ENCODE data around the gene BMAL2.

Gene BMAL2

DNA sequence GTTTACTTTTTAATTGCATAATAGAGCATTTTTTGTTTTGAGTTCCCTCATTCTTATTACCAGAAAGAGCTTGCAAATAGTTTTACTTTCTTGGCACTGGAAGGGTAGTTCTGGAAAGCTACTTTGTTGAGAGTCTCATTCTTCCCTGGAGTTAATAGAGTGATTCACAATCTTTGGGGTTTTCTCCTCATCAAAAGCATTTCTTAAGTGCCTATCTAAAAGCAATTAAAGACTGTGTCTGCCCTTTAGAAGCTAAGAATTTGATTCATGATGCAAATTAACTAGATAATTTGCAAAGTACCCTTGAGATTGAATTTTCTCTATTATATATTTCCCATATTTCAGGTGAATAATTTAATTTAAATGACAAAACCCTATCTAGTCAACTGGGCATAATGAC lies 8.1 kb upstream of the BMAL2 start:
- DNase-seq = no peak

GRCh38 chr12:27330846-27331245 lies 1.8 kb upstream of the BMAL2 start:
- no peak for DNase-seq

DNA sequence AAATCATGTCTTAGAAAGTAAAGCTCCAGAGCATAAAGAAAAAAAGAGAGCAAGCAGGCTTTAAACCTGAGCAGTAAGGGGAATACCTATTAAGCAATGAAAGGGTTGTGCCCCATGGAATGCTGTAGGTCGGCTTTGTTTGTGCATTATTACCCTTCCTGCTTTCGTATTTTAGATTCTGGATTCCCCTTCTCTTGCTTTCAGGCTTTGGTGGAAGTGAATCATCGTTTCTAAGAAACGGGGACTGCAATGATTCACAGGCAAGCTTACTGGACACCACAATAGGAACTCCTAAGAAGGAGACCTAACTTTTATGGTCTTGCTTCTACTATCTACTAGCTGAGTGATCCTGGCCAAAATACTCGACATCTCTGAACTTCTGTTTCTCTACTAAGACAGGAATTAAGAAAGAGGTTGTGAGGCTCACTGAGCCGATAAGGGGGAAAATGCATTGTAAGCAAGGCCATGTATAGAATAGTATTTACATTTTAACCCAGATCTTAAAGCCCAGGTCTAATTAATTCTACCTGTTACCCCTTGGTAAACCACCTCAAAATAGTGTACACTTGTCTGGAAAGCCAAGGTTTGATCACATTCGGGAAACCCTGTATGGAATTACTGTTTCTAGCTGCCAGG lies 1.2 kb upstream of the BMAL2 start:
- DNase-seq = no peak

- no peak for DNase-seq
Measured at GRCh38 chr12:27331927-27332324, 710 bp upstream of the BMAL2 start.

DNA sequence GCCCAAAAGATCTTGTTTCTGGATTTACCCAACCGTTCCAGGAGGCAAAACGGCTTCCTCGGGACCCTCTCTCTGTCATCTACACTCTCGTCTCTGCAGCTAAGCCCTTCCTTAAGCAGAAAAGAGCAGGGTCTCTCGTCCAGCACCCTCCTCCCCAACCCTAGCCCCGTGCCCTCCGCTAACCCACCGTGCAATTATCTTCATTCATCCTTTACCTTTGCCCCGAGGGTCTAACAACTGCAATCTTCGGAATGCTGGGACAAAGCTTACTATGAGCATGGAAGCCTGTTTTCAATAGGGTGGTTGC lies 276 bp upstream of the BMAL2 start:
- DNase-seq = no peak

GRCh38 chr12:27333403-27334009 lies 870 bp downstream of the BMAL2 start:
- DNase-seq = peak; percentile 11

- DNase-seq = no peak
Measured at GRCh38 chr12:27334042-27334720, 1.5 kb downstream of the BMAL2 start.

- DNase-seq = no peak
Measured at GRCh38 chr12:27334721-27335082, 2.1 kb downstream of the BMAL2 start.

GRCh38 chr12:27335364-27336281 lies 3.0 kb downstream of the BMAL2 start:
- DNase-seq = no peak

- DNase-seq = no peak
Measured at GRCh38 chr12:27336282-27336653, 3.6 kb downstream of the BMAL2 start.

DNA sequence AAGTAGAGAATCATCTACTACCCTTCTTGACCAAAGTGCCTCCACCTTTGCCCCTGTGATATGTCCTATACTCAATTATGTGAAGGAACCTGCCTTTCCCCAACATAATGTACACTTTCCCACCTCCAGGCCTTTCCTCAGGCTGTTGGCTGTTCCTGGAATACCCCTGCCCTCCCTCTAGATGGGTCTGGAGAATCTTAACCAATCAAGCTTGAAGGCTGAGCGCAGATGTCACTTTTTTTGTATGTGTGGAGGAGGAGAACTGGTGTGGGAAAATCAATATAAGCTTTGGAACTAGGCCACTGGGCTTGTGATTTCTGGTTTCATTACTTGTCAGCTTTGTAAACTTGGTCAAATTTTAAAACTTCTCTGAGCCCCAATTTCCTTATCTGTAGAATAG lies 4.7 kb downstream of the BMAL2 start:
- DNase-seq = no peak

DNA sequence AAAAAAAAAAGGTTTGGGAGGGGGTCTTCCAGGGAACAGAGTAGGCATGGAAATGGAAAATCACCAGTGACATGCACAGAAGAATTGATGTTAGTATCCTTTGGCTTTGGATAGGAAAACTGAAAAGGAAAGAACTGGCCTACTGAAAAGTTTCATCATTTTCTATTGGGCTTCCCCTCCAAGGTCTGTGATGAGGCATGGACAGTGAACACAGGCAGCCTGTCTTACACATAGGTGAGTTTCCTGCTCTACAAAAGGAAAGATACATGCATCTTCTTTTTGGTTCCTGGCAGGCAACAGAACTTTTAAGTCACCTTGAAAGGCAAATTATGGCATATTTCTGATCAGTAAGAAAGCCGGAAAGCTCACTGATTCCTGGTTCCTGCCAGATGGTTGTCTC lies 5.8 kb downstream of the BMAL2 start:
- DNase-seq = no peak

- DNase-seq = no peak
Measured at GRCh38 chr12:27340971-27341370, 8.3 kb downstream of the BMAL2 start.

DNA sequence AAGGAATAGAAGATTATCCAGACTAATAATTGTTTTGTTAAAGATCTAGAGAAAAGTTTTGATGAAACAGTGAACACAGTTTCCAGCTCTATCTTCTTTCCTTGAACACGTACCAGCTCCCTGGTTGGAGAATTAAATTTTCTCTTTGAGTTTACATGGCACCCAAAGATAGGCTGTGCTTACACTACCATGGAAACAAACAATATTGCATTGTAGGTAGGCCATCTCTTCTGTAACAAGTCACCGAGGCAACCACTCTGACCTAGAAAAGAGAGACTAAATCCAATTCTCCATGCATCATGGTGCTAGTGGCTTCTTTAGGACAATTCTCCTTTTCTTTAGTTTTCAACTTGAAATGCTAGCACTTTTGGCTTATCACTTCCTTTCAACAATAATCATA lies 9.9 kb downstream of the BMAL2 start:
- DNase-seq = no peak

GRCh38 chr12:27343255-27344000 lies 10.8 kb downstream of the BMAL2 start:
- DNase-seq = no peak

DNA sequence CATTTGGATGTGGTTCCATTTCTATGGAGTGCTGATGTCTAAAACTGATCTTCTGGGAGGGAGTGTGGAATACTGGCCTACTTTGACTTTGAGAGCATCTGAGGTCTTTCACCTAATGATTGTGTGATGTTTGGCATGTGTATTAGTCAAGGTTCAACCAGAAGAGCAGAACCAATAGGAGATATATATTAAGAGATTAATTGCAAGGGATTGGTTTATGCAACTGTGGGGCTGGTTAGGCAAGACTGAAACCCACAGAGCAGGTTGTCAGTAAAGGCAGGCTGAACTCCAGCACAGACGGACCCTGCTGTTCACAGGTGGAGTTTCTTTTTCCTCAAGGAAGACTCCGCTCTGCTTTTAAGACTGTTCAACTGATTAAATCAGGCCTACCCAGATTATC lies 11.6 kb downstream of the BMAL2 start:
- DNase-seq = no peak

- no peak for DNase-seq
Measured at GRCh38 chr12:27344760-27345159, 12.1 kb downstream of the BMAL2 start.

DNA sequence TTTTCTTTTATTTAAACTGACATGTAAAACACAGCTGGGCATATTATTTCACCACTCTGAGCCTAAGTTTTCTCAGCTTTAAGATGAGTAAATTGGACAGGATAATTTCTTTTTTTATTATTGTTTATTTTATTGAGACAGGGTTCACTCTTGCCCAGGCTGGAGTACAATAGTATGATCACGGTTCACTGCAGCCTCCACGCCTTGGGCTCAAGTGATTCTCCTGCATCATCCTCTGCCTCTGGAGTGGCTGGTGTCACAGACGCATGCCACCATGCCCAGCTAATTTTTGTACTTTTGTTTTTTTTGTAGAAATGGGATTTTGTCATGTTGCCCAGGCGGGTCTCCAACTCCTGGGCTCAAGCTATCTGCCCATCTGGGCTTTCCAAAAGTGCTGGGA lies 12.7 kb downstream of the BMAL2 start:
- DNase-seq = no peak

- no peak for DNase-seq
Measured at GRCh38 chr12:27347779-27348178, 15.1 kb downstream of the BMAL2 start.

GRCh38 chr12:27351476-27351875 lies 18.8 kb downstream of the BMAL2 start:
- DNase-seq = no peak

DNA sequence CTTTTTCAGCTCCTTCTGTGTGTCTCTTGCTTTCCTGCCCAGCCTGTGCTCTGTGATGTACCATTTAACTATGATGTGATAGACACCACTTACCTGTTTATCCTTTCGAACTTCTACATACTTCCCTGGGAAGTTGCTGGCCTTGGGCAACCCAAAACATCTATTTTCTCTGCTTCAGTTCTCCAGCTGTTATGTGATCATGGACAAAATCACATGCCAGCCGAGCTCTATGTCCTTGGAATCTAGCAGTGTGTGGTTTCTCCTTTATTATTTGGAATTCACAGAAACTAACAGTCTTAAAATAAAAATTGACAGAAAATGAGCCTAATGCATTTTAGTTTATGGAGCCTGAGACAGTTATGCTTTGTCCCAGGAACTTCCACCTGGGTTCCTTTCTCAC lies 22.9 kb downstream of the BMAL2 start:
- DNase-seq = no peak

- no peak for DNase-seq
Measured at GRCh38 chr12:27355979-27356378, 23.3 kb downstream of the BMAL2 start.
